ENCODE results near the gene PIK3R5.

DNA sequence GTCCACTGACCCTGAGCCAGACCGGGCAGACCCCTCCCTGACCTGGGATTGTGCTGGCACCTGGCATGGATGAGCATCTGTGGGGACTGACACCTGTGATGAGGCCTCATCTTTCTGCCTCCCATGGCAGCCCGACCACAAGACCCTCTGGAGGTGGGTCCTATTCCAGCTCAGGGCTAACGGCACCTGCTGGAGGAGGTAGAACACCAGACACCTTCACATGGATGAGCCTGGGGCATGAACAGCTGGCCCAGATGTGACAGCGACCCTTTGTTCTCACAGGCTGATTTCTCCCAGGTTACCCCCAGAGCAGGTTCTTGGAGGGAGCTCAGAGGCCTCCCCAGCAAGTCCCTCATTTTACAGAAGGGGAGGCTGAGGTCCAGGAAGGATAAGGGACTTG is 51.6 kb downstream of the PIK3R5 start:
- TF ChIP-seq CTCF (IDR thresholded peaks at IDR 0.05; ENCODE audit: insufficient read depth, low read length, poor library complexity, severe bottlenecking) (no peak), EZH2phosphoT487 (conservative IDR thresholded peaks at IDR 0.05; ENCODE audit: low read length) (no peak)

Data from SU-DHL-6 (cell line).